IPS-NIHi7 (cell line): ENCODE measurements around the gene PDZD7.

Experiments
- DNase-seq: peaks from one replicate; pipeline ENCODE4 v3.0.0; 2012; ENCODE audit warnings: mixed read lengths; ENCODE audit errors: extremely low spot score

Gene PDZD7

GRCh38 chr10:100968062-100968736, 62.7 kb downstream of the PDZD7 start:
- DNase-seq = no peak

DNA sequence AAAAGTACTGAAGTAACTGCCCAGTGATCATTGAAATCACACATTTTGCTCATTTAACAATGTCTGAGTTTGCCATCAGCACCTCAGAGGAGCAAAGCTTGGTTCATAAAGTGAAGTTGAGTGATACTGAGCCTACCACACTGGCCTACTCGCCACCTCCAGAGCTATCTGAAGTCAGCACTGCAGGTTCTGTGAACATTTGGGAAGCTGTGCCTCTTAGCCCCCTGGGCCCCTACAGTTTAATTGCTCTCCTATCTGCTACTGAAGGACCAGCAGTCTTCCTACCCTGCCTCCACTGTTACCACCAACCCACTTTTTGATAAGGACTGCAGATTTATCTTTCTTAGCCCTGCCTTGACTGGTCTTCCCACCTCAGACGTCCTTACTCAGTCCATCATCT, 63.6 kb downstream of the PDZD7 start:
- DNase-seq = no peak

DNA sequence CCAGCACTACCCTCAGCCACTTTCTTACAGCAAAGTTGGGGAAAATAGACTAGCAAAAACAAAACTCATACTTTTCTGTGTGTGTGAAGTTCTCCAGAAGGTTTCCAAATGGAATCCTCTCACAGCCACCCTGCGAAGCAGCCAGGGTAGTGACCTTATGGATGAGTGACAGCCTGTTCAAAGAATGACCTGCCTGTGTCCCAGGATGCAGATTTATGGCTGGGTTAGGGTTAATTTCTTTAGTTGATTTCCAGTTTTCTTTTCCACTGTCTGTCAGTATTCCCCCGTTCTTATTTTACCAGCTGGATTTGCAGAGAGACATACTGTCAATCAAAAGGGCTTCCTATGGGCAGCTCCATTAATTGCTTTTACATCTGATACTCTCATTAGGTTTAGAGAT, 64.0 kb downstream of the PDZD7 start:
- no peak for DNase-seq

DNA sequence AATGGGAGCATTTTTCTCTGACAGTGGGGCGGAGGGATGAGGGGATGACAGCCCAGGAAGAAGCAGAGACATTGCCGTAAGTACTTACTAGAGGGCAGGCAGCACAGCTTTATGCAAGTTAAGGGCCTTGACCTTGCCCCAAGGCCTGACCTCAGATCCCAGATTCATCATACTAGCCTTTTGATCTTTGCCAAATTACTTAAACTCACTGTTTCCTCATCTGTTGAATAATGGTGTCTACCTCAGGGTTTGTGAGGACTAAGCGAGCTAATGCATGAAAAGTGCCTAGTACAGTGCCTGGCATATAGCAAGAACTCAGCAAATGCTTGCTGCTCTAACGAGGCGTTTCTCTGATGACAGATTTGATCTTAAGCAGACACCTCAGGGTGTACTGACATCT, 65.1 kb downstream of the PDZD7 start:
- DNase-seq = no peak

- no peak for DNase-seq
Measured at GRCh38 chr10:100963826-100964225, 67.1 kb downstream of the PDZD7 start.

DNA sequence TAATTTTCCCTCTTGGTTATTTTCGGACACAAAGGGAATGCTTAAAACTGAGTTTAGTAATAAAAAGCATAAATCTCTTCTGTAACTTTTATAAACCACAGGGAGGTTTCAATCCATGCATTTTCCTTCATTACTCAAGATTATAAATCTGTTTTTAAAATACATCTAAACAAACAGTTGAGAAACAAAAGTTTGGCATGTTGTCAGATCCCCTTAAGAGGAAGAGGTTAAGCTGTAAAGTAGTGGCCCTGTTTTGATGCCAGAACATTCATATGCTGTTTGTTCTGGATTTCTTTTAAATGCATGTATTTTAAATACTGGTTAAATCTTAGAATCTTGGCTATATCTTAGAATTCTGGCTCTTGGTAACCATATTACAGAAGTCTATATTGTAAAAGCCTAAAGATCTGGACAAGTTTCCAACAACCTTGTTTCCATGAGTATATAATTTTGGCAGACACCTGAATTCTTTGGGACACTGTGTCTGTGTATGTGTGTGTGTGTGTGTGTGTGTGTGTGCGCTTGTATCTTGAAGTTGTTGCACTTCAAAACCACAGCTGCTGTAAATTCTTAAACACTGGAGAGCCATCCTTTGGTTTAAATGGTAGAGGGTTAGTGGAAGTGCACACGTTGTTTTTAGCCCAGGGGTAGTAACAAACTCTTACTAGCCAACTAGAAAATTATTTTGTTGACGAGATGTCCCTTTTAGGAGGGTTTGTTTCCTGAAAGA, 68.4 kb downstream of the PDZD7 start:
- DNase-seq = no peak

- DNase-seq = no peak
Measured at GRCh38 chr10:100960251-100960650, 70.7 kb downstream of the PDZD7 start.
